ENCODE data around the gene NOP56. TPM values are rescaled to one million over a fixed set of nuclear protein-coding genes. Genes with fewer than 3 reads are reported as not detected.

The NOP56 gene
- total and polyA plus RNA-seq, 2 of the 4 experiments (the other 2 are of a cell fraction), result 189 to 231 TPM

DNA sequence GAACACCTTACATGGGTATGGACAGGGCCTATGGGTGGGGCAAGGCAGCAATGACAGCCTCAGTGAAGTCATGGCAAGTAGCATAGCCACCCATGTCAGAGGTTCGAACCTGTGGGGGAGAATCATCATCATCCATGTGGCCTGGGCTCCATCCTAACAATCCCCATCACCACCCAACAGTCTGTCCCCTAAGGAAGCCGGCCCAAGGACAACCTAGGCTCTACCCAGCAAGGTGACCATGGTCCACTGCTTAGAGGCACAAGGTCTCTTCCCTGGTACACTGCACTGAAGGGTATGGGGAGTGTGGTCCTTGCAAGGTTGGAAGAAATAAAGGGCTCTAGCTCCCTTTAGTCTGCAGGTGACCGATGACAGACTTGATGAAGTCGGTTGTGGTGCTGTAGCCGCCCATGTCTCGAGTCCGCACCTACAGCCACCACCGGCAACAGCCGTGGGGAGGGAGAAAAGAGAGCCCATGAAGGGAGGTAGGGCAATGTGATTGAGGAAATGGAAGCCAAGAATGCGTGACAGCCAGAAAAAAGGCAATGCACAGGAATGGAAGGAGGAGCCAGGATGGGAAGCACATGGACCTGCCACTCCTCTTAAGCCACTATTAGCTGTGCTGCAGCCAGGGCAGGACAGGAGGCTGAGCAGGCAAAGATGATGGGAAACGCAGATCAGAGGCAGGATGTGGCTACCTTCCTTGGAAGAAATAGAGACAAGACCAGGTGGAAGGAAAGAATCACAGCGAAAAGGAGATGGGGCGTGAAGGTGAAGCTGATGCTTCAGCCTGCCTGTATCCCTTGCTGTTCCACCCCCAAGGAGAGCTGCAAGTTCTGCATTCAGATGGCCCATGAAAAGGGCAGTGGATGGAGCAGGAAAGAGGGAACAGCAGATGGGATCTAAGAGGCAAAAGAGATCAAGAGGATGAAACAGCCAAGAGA is 6.3 kb downstream of the NOP56 start:
- Histone ChIP-seq H3K79me1 (ENCODE audit: low read depth in 1 of 2, low read length in 2 of 2) (peaks cover 35 to 63% of the 10 kb centered on the region in 2 experiments), H3K4me2 (ENCODE audit: low read depth, low read length) (no peak overlapping the region), H3K18ac (ENCODE audit: low read depth, low read length) (no peak overlapping the region), H2AK9ac (replicated peaks; ENCODE audit: low read depth, low read length, poor library complexity) (peak overlapping the region; percentile 34), H3K9ac (ENCODE audit: low read depth, low read length) (no peak overlapping the region), H4K20me1 (ENCODE audit: insufficient read depth, low read length) (peaks cover 50% of the 10 kb centered on the region), H2AFZ (replicated peaks; ENCODE audit: low read length, poor library complexity) (no peak overlapping the region), H3K14ac (replicated peaks; ENCODE audit: low read depth, low read length) (no peak overlapping the region), H3K9me1 (ENCODE audit: insufficient read depth, low read length) (peaks cover 18% of the 10 kb centered on the region), H3K27ac (ENCODE audit: insufficient read depth, low read length) (no peak overlapping the region), H2BK20ac (ENCODE audit: low read depth, low read length) (no peak overlapping the region), H4K8ac (ENCODE audit: low read depth in 2 of 2, low read length in 2 of 2) (no peak overlapping the region), H2BK5ac (ENCODE audit: low read depth, low read length, poor library complexity, severe bottlenecking) (no peak overlapping the region), H3K56ac (ENCODE audit: extremely low read depth, insufficient read depth, low read length) (no peak overlapping the region), H3K4ac (ENCODE audit: low read depth, low read length) (no peak overlapping the region), H3K9me3 (ENCODE audit: control insufficient read depth, insufficient read depth, low read length) (no peaks in the 10 kb centered on the region), H3K4me1 (ENCODE audit: control insufficient read depth, insufficient read depth, low read length) (peaks cover 8% of the 10 kb centered on the region), H3K36me3 (ENCODE audit: control insufficient read depth, insufficient read depth, low read length) (peaks cover 73% of the 10 kb centered on the region), H3K27me3 (ENCODE audit: control insufficient read depth, insufficient read depth, low read length) (no peaks in the 10 kb centered on the region), H4K91ac (ENCODE audit: insufficient read depth, low read depth, low read length) (no peak overlapping the region), H3K23ac (ENCODE audit: low read depth, low read length) (no peak overlapping the region), H3K4me3 (ENCODE audit: insufficient read depth, low read depth, low read length) (no peak overlapping the region), H2BK120ac (ENCODE audit: low read depth, low read length) (no peak overlapping the region), H4K5ac (ENCODE audit: low read depth, low read length) (no peak overlapping the region), H2BK15ac (ENCODE audit: low read depth, low read length) (no peak overlapping the region), H2AK5ac (ENCODE audit: low read depth, low read length) (no peak overlapping the region)
- no peak for DNase-seq
- BruUV-seq (replicated peaks), result no TSS peak
- intact Hi-C loops (cut with micrococcal nuclease) (no loop called here), dilution Hi-C loops (cut with HindIII; ENCODE audit: low sequenced_read_pairs, unreplicated experiment) (no loop called here), in situ Hi-C loops (cut with MboI; ENCODE audit: low sequenced_read_pairs) (no loop called here)
- POLR2A ChIA-PET (ENCODE audit: unreplicated experiment), result no interaction called here
- ATAC-seq (ENCODE audit: low read depth), result peak; percentile 27; the same call in 1 of the 2 replicates
- 87% methylated on average over 10 of the region's 13 CpGs; no CpG with 5 or more reads in 1 of the 2 experiments for WGBS, 2 experiments (ENCODE audit: extremely low coverage in 2 of 2, insufficient read length in 1 of 2)
- TF ChIP-seq MAZ (IDR thresholded peaks at IDR 0.05; ENCODE audit: borderline replicate concordance, low read depth, low read length) (no peak), POLR2A (IDR thresholded peaks at IDR 0.05; ENCODE audit: low read depth, low read length) (no peak), CEBPB (IDR thresholded peaks at IDR 0.05; ENCODE audit: low read depth, low read length) (no peak)
- TF ChIP-seq, protein P1, sequence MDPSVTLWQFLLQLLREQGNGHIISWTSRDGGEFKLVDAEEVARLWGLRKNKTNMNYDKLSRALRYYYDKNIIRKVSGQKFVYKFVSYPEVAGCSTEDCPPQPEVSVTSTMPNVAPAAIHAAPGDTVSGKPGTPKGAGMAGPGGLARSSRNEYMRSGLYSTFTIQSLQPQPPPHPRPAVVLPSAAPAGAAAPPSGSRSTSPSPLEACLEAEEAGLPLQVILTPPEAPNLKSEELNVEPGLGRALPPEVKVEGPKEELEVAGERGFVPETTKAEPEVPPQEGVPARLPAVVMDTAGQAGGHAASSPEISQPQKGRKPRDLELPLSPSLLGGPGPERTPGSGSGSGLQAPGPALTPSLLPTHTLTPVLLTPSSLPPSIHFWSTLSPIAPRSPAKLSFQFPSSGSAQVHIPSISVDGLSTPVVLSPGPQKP (IDR thresholded peaks at IDR 0.05; ENCODE audit: borderline replicate concordance, low read depth, low read length), result no peak
- TF ChIP-seq, protein P2, sequence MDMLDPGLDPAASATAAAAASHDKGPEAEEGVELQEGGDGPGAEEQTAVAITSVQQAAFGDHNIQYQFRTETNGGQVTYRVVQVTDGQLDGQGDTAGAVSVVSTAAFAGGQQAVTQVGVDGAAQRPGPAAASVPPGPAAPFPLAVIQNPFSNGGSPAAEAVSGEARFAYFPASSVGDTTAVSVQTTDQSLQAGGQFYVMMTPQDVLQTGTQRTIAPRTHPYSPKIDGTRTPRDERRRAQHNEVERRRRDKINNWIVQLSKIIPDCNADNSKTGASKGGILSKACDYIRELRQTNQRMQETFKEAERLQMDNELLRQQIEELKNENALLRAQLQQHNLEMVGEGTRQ (IDR thresholded peaks at IDR 0.05; ENCODE audit: low read depth, low read length), result no peak
- CTCF ChIA-PET, result no interaction called here
